ENCODE measurements around the gene GUCA2B. TPM values are rescaled to one million over a fixed set of nuclear protein-coding genes. Genes with fewer than 3 reads are reported as not detected.

The GUCA2B gene
- polyA plus RNA-seq, 3 donors: not detected

- H3K4me3 ChIP-seq (replicated peaks in 1 of 3; ENCODE audit: low read depth in 2 of 3, low read length in 3 of 3): no peak overlapping the region
- no peaks in the 10 kb centered on the region for H3K27me3 ChIP-seq (ENCODE audit: control insufficient read depth in 2 of 2, insufficient read depth in 2 of 2, low read length in 2 of 2)
- no peak overlapping the region for H2AFZ ChIP-seq (ENCODE audit: insufficient read depth, low read depth, low read length, poor library complexity, severe bottlenecking)
- no peaks in the 10 kb centered on the region for H3K9me3 ChIP-seq (replicated peaks in 1 of 2; ENCODE audit: control insufficient read depth in 1 of 2, insufficient read depth in 1 of 2, low read length in 2 of 2)
- no peaks in the 10 kb centered on the region for H3K4me1 Mint-ChIP-seq
- H3K4me2 ChIP-seq (replicated peaks; ENCODE audit: extremely low read depth, low read length, poor library complexity, severe bottlenecking): no peak overlapping the region
- intact Hi-C loops (cut with micrococcal nuclease): loop anchor here in 1 of 2 donors (10.0 kb wide), 1 partner anchor 603 kb away; no protein-coding TSS in a partner anchor
- 100% methylated on average over 1 of the region's 3 CpGs for WGBS (ENCODE audit: insufficient coverage)
- H3K9ac ChIP-seq (ENCODE audit: insufficient read depth, low read length, poor library complexity, severe bottlenecking): no peak overlapping the region
- no peak for DNase-seq
- H3K27ac Mint-ChIP-seq: peak overlapping the region in 1 of 7 donors; percentile 55
- no peaks in the 10 kb centered on the region for H3K9me3 Mint-ChIP-seq
- no peaks in the 10 kb centered on the region for H3K79me2 ChIP-seq (ENCODE audit: insufficient read depth, low read length)
- TF ChIP-seq CTCF (IDR thresholded peaks at IDR 0.05): no peak
- H3K36me3 ChIP-seq (replicated peaks in 1 of 2; ENCODE audit: control insufficient read depth in 1 of 2, insufficient read depth in 2 of 2, low read length in 2 of 2): peaks cover 16 to 66% of the 10 kb centered on the region in 2 donors
- no peak overlapping the region for H3K4me3 Mint-ChIP-seq
- no peaks in the 10 kb centered on the region for H3K4me1 ChIP-seq (ENCODE audit: control insufficient read depth in 1 of 2, insufficient read depth in 2 of 2, low read length in 2 of 2)
- H3K27me3 Mint-ChIP-seq (ENCODE audit: low read depth in 3 of 3): peaks cover 0 to 2% (median 0%) of the 10 kb centered on the region in 3 donors
- H4K20me1 ChIP-seq (ENCODE audit: insufficient read depth, low read length): no peaks in the 10 kb centered on the region
- H3K36me3 Mint-ChIP-seq: peaks cover 39 to 42% of the 10 kb centered on the region in 2 donors
- no peak overlapping the region for H3K27ac ChIP-seq (ENCODE audit: low read depth in 1 of 2, low read length in 2 of 2)
Observed at GRCh38 chr1:42178249-42178648, 25.0 kb downstream of the GUCA2B start.

GRCh38 chr1:42179275-42179674, 26.1 kb downstream of the GUCA2B start:
- Histone ChIP-seq H4K20me1 (ENCODE audit: insufficient read depth, low read length) (no peaks in the 10 kb centered on the region), H3K9me3 (replicated peaks in 1 of 2; ENCODE audit: control insufficient read depth in 1 of 2, insufficient read depth in 1 of 2, low read length in 2 of 2) (no peaks in the 10 kb centered on the region), H3K4me3 (replicated peaks in 1 of 3; ENCODE audit: low read depth in 2 of 3, low read length in 3 of 3) (no peak overlapping the region), H2AFZ (ENCODE audit: insufficient read depth, low read depth, low read length, poor library complexity, severe bottlenecking) (no peak overlapping the region), H3K9ac (ENCODE audit: insufficient read depth, low read length, poor library complexity, severe bottlenecking) (no peak overlapping the region), H3K79me2 (ENCODE audit: insufficient read depth, low read length) (no peaks in the 10 kb centered on the region), H3K4me2 (replicated peaks; ENCODE audit: extremely low read depth, low read length, poor library complexity, severe bottlenecking) (no peak overlapping the region), H3K27ac (ENCODE audit: low read depth in 1 of 2, low read length in 2 of 2) (no peak overlapping the region), H3K4me1 (ENCODE audit: control insufficient read depth in 1 of 2, insufficient read depth in 2 of 2, low read length in 2 of 2) (no peaks in the 10 kb centered on the region), H3K27me3 (ENCODE audit: control insufficient read depth in 2 of 2, insufficient read depth in 2 of 2, low read length in 2 of 2) (no peaks in the 10 kb centered on the region), H3K36me3 (replicated peaks in 1 of 2; ENCODE audit: control insufficient read depth in 1 of 2, insufficient read depth in 2 of 2, low read length in 2 of 2) (peaks cover 20 to 76% of the 10 kb centered on the region in 2 donors)
- Mint-ChIP-seq H3K27ac (no peak overlapping the region), H3K4me3 (no peak overlapping the region), H3K36me3 (peaks cover 45 to 48% of the 10 kb centered on the region in 2 donors), H3K4me1 (no peaks in the 10 kb centered on the region), H3K9me3 (no peaks in the 10 kb centered on the region), H3K27me3 (ENCODE audit: low read depth in 3 of 3) (peaks cover 0 to 2% (median 0%) of the 10 kb centered on the region in 3 donors)
- intact Hi-C loops (cut with micrococcal nuclease): loop anchor here in 1 of 2 donors (10.0 kb wide), 1 partner anchor 604 kb away; no protein-coding TSS in a partner anchor
- no CpG with 5 or more reads among the region's 2 CpGs for WGBS (ENCODE audit: insufficient coverage)
- no peak for DNase-seq
- no peak for TF ChIP-seq CTCF (IDR thresholded peaks at IDR 0.05)
